Parathyroid adenoma (tissue), 2 donors: ENCODE data around the gene NOC2L.

Experiments
- H2AFZ ChIP-seq: fragments of 300-600 bp; sonication (generic); one replicate; pipeline ENCODE4 v1.7.0; 2017; ENCODE audit warnings: antibody characterized with exemption, mild to moderate bottlenecking
- H3K27ac ChIP-seq: fragments of 300-600 bp; sonication (generic); one replicate; pipeline ENCODE4 v1.7.0; 2017
- H3K27me3 ChIP-seq: fragments of 300-600 bp; sonication (generic); one replicate; pipeline ENCODE4 v1.7.0; 2017; ENCODE audit warnings: low read length; ENCODE audit not compliant: control insufficient read depth, insufficient read depth
- H3K36me3 ChIP-seq: fragments of 300-600 bp; sonication (generic); one replicate; pipeline ENCODE4 v1.7.0; 2017; ENCODE audit warnings: low read length; ENCODE audit not compliant: control insufficient read depth, insufficient read depth
- H3K4me1 ChIP-seq: fragments of 300-600 bp; sonication (generic); one replicate; pipeline ENCODE4 v1.7.0; 2017; ENCODE audit warnings: control low read depth
- H3K4me2 ChIP-seq: fragments of 300-600 bp; sonication (generic); one replicate; pipeline ENCODE4 v1.7.0; 2017; ENCODE audit warnings: low read length
- H3K4me3 ChIP-seq: fragments of 300-600 bp; sonication (generic); one replicate; pipeline ENCODE4 v1.7.0; 2017; ENCODE audit warnings: low read depth, low read length
- H3K79me2 ChIP-seq: fragments of 300-600 bp; sonication (generic); one replicate; pipeline ENCODE4 v1.7.0; 2017; ENCODE audit warnings: control low read depth
- H3K9ac ChIP-seq: fragments of 300-600 bp; sonication (generic); one replicate; pipeline ENCODE4 v1.7.0; 2017; ENCODE audit warnings: mild to moderate bottlenecking
- H3K9me3 ChIP-seq: fragments of 300-600 bp; sonication (generic); one replicate; pipeline ENCODE4 v1.7.0; 2017; ENCODE audit warnings: low read length; ENCODE audit not compliant: control insufficient read depth
- TF ChIP-seq, protein P1 (sequence below): fragments of 300-600 bp; sonication (generic); IDR thresholded peaks from one replicate; pipeline ENCODE4 v1.7.0; 2017; ENCODE audit warnings: antibody characterized with exemption, mild to moderate bottlenecking
- donor health status: primary hyperparathyroidism.

Gene NOC2L

GRCh38 chr1:908661-909060 is 50.4 kb downstream of the NOC2L start:
- Histone ChIP-seq H3K79me2 (no peaks in the 10 kb centered on the region), H3K36me3 (no peaks in the 10 kb centered on the region), H3K4me1 (no peaks in the 10 kb centered on the region), H2AFZ (no peak overlapping the region), H3K9ac (no peak overlapping the region), H3K27me3 (no peaks in the 10 kb centered on the region), H3K27ac (no peak overlapping the region), H3K4me3 (no peak overlapping the region), H3K9me3 (no peaks in the 10 kb centered on the region), H3K4me2 (no peak overlapping the region)
- TF ChIP-seq, protein P1, sequence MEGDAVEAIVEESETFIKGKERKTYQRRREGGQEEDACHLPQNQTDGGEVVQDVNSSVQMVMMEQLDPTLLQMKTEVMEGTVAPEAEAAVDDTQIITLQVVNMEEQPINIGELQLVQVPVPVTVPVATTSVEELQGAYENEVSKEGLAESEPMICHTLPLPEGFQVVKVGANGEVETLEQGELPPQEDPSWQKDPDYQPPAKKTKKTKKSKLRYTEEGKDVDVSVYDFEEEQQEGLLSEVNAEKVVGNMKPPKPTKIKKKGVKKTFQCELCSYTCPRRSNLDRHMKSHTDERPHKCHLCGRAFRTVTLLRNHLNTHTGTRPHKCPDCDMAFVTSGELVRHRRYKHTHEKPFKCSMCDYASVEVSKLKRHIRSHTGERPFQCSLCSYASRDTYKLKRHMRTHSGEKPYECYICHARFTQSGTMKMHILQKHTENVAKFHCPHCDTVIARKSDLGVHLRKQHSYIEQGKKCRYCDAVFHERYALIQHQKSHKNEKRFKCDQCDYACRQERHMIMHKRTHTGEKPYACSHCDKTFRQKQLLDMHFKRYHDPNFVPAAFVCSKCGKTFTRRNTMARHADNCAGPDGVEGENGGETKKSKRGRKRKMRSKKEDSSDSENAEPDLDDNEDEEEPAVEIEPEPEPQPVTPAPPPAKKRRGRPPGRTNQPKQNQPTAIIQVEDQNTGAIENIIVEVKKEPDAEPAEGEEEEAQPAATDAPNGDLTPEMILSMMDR, result no peak

GRCh38 chr1:907611-908451 is 51.2 kb downstream of the NOC2L start:
- H3K4me2 ChIP-seq, result no peak overlapping the region
- TF ChIP-seq, protein P1, result no peak
- no peak overlapping the region for H3K4me3 ChIP-seq
- no peak overlapping the region for H3K9ac ChIP-seq
- H3K79me2 ChIP-seq, result no peaks in the 10 kb centered on the region
- H2AFZ ChIP-seq, result no peak overlapping the region
- no peaks in the 10 kb centered on the region for H3K4me1 ChIP-seq
- H3K36me3 ChIP-seq, result no peaks in the 10 kb centered on the region
- H3K27ac ChIP-seq, result no peak overlapping the region
- H3K9me3 ChIP-seq, result no peaks in the 10 kb centered on the region
- no peaks in the 10 kb centered on the region for H3K27me3 ChIP-seq

GRCh38 chr1:906600-907420 is 52.2 kb downstream of the NOC2L start:
- Histone ChIP-seq H3K79me2 (no peaks in the 10 kb centered on the region), H3K9me3 (no peaks in the 10 kb centered on the region), H3K4me2 (no peak overlapping the region), H3K4me1 (no peaks in the 10 kb centered on the region), H3K9ac (no peak overlapping the region), H3K36me3 (no peaks in the 10 kb centered on the region), H3K27me3 (no peaks in the 10 kb centered on the region), H3K27ac (no peak overlapping the region), H2AFZ (no peak overlapping the region), H3K4me3 (no peak overlapping the region)
- TF ChIP-seq, protein P1, result no peak

DNA sequence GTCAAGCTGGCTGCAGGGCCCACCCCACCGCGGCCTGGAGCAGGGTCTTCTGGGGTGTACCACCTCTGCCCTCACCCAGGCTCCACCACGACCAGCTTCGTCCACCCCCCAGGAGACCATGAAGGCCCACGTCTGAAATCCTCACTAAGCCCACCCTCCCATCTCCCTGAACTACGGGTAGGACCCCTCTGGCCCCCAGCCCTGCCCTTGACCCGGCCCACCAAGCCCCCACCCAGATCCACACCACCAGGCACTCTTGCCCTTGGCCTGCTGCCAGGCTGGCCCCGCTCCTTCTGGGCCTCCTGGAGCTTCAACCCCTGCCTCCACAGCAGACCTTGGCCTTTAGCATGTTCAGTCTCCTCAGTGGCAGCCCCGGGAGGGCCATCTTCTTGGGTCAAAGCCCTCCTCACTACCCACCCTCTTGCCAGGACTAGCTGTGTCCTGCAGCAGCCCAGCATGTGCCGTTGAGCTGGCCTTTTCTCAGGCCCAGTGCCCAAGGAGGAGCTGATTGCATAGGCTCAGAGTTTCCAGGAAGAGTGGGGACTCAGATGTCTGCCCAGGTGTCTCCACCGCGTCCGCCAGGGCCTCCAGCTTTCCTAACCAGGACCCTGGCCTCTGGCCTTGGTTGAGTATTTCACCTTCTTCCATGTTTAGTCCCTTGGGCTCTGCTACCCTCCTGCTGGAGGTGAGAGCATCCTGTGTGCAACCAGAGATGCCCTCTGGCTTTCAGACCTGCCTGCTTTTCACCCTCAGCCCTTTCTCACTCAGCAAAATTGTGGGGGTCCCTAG is 53.1 kb downstream of the NOC2L start:
- Histone ChIP-seq H3K9me3 (no peaks in the 10 kb centered on the region), H3K4me2 (no peak overlapping the region), H3K79me2 (no peaks in the 10 kb centered on the region), H3K27ac (no peak overlapping the region), H2AFZ (no peak overlapping the region), H3K27me3 (no peaks in the 10 kb centered on the region), H3K4me1 (no peaks in the 10 kb centered on the region), H3K9ac (no peak overlapping the region), H3K4me3 (no peak overlapping the region), H3K36me3 (no peaks in the 10 kb centered on the region)
- TF ChIP-seq, protein P1, result no peak
